Hepatic stellate cell (primary cell): ENCODE measurements around the gene CACNA2D3.

Source experiments
- DNase-seq: peaks from one replicate; pipeline ENCODE4 v3.0.0; 2011; ENCODE audit warnings: low spot score

The CACNA2D3 gene

DNA sequence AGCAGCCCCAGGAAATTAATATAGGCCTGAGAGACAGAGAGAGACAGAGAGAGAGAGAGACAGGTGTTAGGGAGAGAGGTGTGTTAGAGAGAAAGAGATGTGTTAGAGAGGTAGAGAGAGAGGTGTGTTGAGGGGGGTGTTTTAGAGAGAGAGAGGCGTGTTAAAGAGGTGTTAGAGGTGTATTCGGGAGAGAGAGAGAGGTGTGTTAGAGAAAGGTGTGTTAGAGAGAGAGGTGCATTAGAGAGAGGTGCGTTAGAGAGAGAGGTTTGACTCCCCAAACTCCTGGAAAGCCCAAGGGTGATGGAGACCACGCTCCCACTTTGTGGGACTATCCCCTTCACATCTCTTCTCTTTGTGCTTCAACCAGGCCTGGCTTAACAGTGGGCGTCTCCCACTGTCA is 95.5 kb downstream of the CACNA2D3 start:
- DNase-seq = no peak

DNA sequence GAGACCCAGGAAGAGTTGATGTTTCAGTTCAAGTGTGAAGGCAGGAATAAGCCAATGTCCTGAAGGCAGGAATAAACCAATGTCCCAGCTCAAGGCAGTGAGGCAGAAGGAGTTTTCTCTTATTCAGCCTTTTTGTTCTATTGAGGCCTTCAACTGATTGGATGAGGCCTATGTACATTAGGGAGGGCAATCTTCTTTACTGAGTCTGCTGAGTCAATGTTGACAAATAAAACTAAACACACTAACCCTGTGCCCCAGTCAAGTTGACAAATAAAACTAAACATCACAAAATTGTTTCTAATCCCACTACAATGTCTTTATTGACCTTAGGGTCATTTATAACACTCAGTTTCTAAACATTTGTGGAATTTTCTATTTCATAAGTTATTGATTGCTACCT is 100.0 kb downstream of the CACNA2D3 start:
- DNase-seq = no peak

DNA sequence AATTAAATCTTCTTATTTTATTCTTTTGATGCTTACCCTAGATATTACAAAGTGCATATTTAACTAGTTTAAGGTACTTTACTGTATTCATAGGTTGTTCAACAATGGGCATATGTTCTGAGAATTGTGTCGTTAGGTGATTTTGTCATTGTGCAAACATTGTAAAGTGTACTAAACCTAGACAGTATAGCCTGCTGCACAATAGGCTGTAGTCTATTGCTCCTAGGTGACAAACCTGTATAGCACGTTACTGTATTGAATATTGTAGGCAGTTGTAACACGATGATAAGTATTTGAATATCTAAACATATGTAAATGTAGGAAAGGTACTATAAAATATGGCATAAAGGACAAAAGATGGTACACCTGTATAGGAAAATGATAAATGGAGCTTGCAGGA is 100.7 kb downstream of the CACNA2D3 start:
- no peak for DNase-seq

DNA sequence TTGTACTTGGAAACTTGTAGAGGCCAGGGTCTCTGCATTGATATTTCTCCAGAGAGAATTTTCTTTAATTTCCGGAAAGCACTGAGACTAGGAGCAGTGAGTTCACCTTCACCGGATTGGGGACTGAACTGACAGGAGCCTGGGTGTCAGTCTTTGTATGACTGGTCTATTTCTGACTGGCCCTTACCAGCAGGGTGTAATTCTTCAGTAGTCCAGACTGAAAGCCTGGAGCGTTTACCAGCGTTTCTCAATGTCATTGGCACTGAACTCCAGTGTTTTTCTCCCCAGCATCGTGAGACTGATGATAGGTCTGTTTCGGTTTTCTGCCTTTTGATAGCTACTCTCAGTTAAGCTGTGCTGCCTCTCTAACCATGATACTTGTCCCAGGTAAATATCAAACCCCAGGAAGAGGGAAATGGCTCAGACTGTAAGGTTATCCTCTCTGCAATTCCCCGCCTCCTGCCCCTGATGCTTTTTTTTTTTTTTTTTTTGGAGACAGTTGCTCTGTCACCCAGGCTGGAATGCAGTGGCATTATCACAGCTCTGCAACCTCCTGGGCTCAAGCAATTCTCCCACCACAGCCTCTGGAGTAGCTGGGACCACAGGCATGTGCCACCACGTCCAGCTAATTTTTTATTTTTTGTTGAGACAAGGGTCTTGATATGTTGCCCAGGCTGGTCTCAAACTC is 103.6 kb downstream of the CACNA2D3 start:
- no peak for DNase-seq

DNA sequence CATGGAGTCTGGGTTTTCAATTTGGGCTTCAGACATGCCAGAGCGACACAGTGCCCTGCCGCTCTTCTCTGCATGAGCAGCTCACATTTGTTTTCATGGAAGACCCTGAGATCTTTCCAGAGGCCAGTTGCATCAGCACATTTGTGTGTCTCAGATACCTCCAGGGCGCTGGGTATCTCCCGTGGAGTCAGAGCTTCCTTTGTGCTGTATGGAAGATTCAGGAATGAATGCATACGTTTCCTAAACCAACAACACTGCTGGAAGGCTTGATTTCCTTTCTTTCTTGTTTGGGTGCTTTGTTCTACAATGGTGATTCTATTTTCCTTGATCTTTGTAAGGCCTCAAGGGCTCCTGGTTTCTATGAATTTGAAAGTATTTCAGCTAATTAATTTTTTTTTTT is 106.5 kb downstream of the CACNA2D3 start:
- DNase-seq = no peak

- DNase-seq = no peak
These were observed 110.3 kb downstream of the CACNA2D3 start for GRCh38 chr3:54232618-54233017.

DNA sequence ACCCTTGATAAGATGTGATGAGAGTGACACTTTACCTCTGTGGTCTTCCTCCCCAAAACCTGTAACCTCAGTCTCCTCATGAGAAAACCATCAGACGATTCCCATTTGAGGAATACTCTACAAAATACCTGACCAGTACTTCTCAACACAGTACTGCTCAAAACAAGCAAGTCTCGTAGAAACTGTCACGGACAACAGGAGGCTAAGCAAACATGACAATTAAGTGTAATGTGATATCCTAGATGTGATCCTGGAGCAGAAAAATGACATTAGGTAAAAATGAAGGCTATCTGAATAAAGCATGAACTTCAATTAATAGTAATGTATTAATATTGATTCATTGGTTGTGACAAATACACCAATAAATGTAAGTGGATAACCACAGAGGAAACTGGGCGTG is 113.6 kb downstream of the CACNA2D3 start:
- DNase-seq = no peak

GRCh38 chr3:54237109-54237508 is 114.8 kb downstream of the CACNA2D3 start:
- DNase-seq = no peak

DNA sequence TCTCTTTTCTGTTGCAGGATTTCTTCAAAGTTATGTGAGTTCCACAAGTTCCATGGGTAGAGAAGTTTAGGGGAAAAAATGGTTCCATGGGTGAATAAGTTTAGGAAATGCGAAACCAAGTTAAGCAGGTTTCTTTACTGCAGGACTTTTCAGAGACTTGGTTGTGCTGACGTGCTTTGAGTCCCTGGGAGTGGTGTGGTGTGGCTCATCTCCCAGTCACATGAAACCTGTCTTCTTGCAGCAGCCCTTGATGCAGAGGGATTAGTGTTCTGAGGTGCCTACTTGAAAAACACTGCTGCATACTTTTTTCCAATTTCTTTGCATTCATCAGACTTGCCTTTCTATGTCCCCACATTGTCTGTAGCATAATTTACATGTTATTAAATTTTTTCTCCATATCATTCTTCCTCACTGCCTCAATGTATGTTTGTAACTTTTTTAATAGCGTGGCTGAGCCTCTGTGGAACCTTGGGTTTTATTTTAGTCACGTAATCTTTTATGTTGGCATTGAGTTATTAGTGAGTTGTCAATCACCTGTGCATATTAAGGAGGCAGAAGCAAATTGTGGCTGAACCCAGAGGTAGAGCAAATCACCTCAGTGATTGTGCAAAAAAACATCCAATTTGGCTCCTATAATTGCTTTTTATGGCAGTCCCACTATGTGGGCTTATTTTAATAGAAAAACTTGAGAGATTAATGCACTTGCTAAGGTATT is 115.6 kb downstream of the CACNA2D3 start:
- no peak for DNase-seq

- DNase-seq = no peak
These were observed 118.0 kb downstream of the CACNA2D3 start for GRCh38 chr3:54240309-54240708.

GRCh38 chr3:54243056-54243931 is 120.9 kb downstream of the CACNA2D3 start:
- DNase-seq = no peak

- no peak for DNase-seq
These were observed 121.8 kb downstream of the CACNA2D3 start for GRCh38 chr3:54243960-54244682.

- no peak for DNase-seq
These were observed 129.4 kb downstream of the CACNA2D3 start for GRCh38 chr3:54251705-54252104.

GRCh38 chr3:54257125-54257720 is 134.9 kb downstream of the CACNA2D3 start:
- DNase-seq = no peak

GRCh38 chr3:54259636-54260035 is 137.3 kb downstream of the CACNA2D3 start:
- DNase-seq = no peak

GRCh38 chr3:54261141-54261540 is 138.8 kb downstream of the CACNA2D3 start:
- DNase-seq = no peak

- DNase-seq = no peak
These were observed 140.2 kb downstream of the CACNA2D3 start for GRCh38 chr3:54262541-54262940.

GRCh38 chr3:54262946-54263345 is 140.6 kb downstream of the CACNA2D3 start:
- DNase-seq = no peak

DNA sequence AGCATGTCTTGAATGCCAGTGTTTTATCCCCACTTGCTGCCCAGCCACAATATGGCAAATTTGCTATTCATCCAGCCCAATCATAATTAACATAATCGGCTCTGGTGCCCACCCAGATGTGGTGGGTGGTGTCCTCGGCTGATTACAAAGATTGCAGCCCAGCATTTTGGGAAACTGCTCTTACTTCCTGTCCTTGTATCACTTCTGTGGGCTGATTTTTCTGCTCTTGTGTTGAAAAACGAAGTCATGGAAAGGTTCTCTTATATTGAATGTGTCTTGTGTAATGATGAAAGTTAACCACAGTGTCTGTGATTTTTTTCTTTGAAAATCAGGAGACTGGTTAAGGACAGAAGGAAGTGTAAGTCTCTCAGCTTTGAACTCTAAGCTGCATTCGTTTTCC is 141.7 kb downstream of the CACNA2D3 start:
- no peak for DNase-seq

DNA sequence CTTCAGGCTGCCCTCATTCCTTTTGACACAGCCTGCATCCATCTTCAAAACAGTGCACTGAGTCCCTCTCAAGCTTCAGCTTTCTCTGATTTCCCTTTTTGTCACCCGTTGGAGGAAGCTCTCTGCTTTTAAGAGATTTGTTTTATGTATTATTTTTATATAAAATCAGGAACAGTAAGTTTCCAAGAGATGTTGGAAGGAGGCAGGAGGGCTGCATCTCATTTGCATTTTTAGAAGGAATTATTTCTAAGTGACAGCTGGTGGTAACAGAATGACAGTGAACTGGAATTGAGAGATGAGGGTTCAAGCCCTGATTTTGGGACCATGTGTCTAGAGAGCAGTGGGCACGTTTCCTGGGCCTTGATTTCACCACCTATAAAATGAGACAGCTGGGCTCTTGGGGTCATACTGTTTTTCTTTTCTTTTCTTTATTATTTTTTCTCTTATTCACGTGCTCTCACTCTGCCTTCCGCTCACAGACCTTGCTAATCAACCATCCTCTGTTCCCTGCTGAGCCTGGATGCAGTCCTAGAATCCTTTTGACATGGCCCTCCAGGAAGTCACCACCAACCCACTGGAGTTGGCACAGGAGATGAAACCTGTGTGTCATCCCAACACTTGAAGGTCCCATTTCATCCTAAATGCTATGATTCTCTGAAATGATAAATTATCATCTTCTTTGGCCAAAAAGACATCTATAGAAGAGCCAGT is 148.6 kb downstream of the CACNA2D3 start:
- no peak for DNase-seq

DNA sequence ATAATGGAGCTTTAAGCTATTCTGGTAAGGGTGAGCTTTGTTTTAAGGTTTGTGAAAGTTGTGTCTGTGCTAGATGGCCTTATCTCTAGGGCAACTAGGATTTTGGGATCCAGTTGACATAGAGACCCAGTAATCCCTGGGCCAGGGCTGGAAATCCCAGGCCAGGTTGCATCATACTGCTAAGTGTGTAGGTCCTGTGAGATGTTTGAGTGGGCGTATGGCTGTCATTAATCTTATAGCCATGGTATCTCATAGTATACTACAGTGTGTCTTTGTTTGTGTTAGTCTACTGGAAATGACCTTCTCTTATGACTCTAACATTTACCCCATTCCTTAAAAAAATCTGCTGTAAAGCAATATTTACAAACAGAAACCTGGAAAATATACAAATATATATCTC is 151.4 kb downstream of the CACNA2D3 start:
- no peak for DNase-seq
